Measurements from ENCODE around the gene CRADD.

CRADD gene

GRCh38 chr12:93668919-93669418, 8.2 kb upstream of the CRADD start:
- H3K36me3 ChIP-seq (ENCODE audit: control insufficient read depth in 2 of 2, insufficient read depth in 2 of 2, low read length in 2 of 2) = no peaks in the 10 kb centered on the region
- H3K4me3 ChIP-seq (ENCODE audit: low read length in 2 of 2) = no peak overlapping the region
- H3K27me3 ChIP-seq (ENCODE audit: control insufficient read depth in 2 of 2, insufficient read depth in 2 of 2, low read length in 2 of 2) = no peaks in the 10 kb centered on the region
- H3K4me1 ChIP-seq (ENCODE audit: control insufficient read depth in 2 of 2, insufficient read depth in 2 of 2, low read length in 2 of 2) = no peaks in the 10 kb centered on the region
- no peaks in the 10 kb centered on the region for H3K9me3 ChIP-seq (ENCODE audit: control insufficient read depth in 2 of 2, low read length in 2 of 2)
- H3K27ac ChIP-seq (ENCODE audit: low read depth in 2 of 2, low read length in 2 of 2) = no peak overlapping the region
- no peak overlapping the region for H3K9ac ChIP-seq (ENCODE audit: low read depth in 1 of 2, low read length in 2 of 2)

- no peak overlapping the region for H3K9ac ChIP-seq (ENCODE audit: low read depth in 1 of 2, low read length in 2 of 2)
- no peaks in the 10 kb centered on the region for H3K9me3 ChIP-seq (ENCODE audit: control insufficient read depth in 2 of 2, low read length in 2 of 2)
- no peaks in the 10 kb centered on the region for H3K4me1 ChIP-seq (ENCODE audit: control insufficient read depth in 2 of 2, insufficient read depth in 2 of 2, low read length in 2 of 2)
These were observed 7.7 kb upstream of the CRADD start for GRCh38 chr12:93669452-93669851.

GRCh38 chr12:93670104-93670503, 7.1 kb upstream of the CRADD start:
- Histone ChIP-seq H3K4me3 (ENCODE audit: low read length in 2 of 2) (no peak overlapping the region), H3K36me3 (ENCODE audit: control insufficient read depth in 2 of 2, insufficient read depth in 2 of 2, low read length in 2 of 2) (no peaks in the 10 kb centered on the region), H3K27ac (ENCODE audit: low read depth in 2 of 2, low read length in 2 of 2) (no peak overlapping the region), H3K9me3 (ENCODE audit: control insufficient read depth in 2 of 2, low read length in 2 of 2) (no peaks in the 10 kb centered on the region), H3K27me3 (ENCODE audit: control insufficient read depth in 2 of 2, insufficient read depth in 2 of 2, low read length in 2 of 2) (no peaks in the 10 kb centered on the region), H3K9ac (ENCODE audit: low read depth in 1 of 2, low read length in 2 of 2) (no peak overlapping the region), H3K4me1 (ENCODE audit: control insufficient read depth in 2 of 2, insufficient read depth in 2 of 2, low read length in 2 of 2) (no peaks in the 10 kb centered on the region)

More at GRCh38 chr12:93669452-93669851, 7.7 kb upstream of the CRADD start:
- Histone ChIP-seq H3K36me3 (ENCODE audit: control insufficient read depth in 2 of 2, insufficient read depth in 2 of 2, low read length in 2 of 2) (no peaks in the 10 kb centered on the region), H3K27ac (ENCODE audit: low read depth in 2 of 2, low read length in 2 of 2) (no peak overlapping the region), H3K4me3 (ENCODE audit: low read length in 2 of 2) (no peak overlapping the region), H3K27me3 (ENCODE audit: control insufficient read depth in 2 of 2, insufficient read depth in 2 of 2, low read length in 2 of 2) (no peaks in the 10 kb centered on the region)

GRCh38 chr12:93671044-93671443, 6.1 kb upstream of the CRADD start:
- H3K9ac ChIP-seq (ENCODE audit: low read depth in 1 of 2, low read length in 2 of 2) = no peak overlapping the region
- H3K36me3 ChIP-seq (ENCODE audit: control insufficient read depth in 2 of 2, insufficient read depth in 2 of 2, low read length in 2 of 2) = no peaks in the 10 kb centered on the region
- H3K4me1 ChIP-seq (ENCODE audit: control insufficient read depth in 2 of 2, insufficient read depth in 2 of 2, low read length in 2 of 2) = no peaks in the 10 kb centered on the region
- H3K9me3 ChIP-seq (ENCODE audit: control insufficient read depth in 2 of 2, low read length in 2 of 2) = no peaks in the 10 kb centered on the region
- no peak overlapping the region for H3K4me3 ChIP-seq (ENCODE audit: low read length in 2 of 2)
- no peaks in the 10 kb centered on the region for H3K27me3 ChIP-seq (ENCODE audit: control insufficient read depth in 2 of 2, insufficient read depth in 2 of 2, low read length in 2 of 2)
- H3K27ac ChIP-seq (ENCODE audit: low read depth in 2 of 2, low read length in 2 of 2) = no peak overlapping the region

- Histone ChIP-seq H3K9ac (ENCODE audit: low read depth in 1 of 2, low read length in 2 of 2) (no peak overlapping the region), H3K27ac (ENCODE audit: low read depth in 2 of 2, low read length in 2 of 2) (no peak overlapping the region), H3K9me3 (ENCODE audit: control insufficient read depth in 2 of 2, low read length in 2 of 2) (no peaks in the 10 kb centered on the region), H3K4me1 (ENCODE audit: control insufficient read depth in 2 of 2, insufficient read depth in 2 of 2, low read length in 2 of 2) (peaks cover 6 to 10% of the 10 kb centered on the region in 2 donors), H3K27me3 (ENCODE audit: control insufficient read depth in 2 of 2, insufficient read depth in 2 of 2, low read length in 2 of 2) (no peaks in the 10 kb centered on the region), H3K36me3 (ENCODE audit: control insufficient read depth in 2 of 2, insufficient read depth in 2 of 2, low read length in 2 of 2) (no peaks in the 10 kb centered on the region), H3K4me3 (ENCODE audit: low read length in 2 of 2) (no peak overlapping the region)
These were observed 4.1 kb upstream of the CRADD start for GRCh38 chr12:93673084-93673483.

GRCh38 chr12:93674386-93674785, 2.8 kb upstream of the CRADD start:
- Histone ChIP-seq H3K36me3 (ENCODE audit: control insufficient read depth in 2 of 2, insufficient read depth in 2 of 2, low read length in 2 of 2) (no peaks in the 10 kb centered on the region), H3K9me3 (ENCODE audit: control insufficient read depth in 2 of 2, low read length in 2 of 2) (no peaks in the 10 kb centered on the region), H3K4me1 (ENCODE audit: control insufficient read depth in 2 of 2, insufficient read depth in 2 of 2, low read length in 2 of 2) (peaks cover 8 to 12% of the 10 kb centered on the region in 2 donors), H3K9ac (ENCODE audit: low read depth in 1 of 2, low read length in 2 of 2) (no peak overlapping the region), H3K27ac (ENCODE audit: low read depth in 2 of 2, low read length in 2 of 2) (no peak overlapping the region), H3K4me3 (ENCODE audit: low read length in 2 of 2) (no peak overlapping the region), H3K27me3 (ENCODE audit: control insufficient read depth in 2 of 2, insufficient read depth in 2 of 2, low read length in 2 of 2) (no peaks in the 10 kb centered on the region)

GRCh38 chr12:93676408-93677194, 574 bp upstream of the CRADD start:
- Histone ChIP-seq H3K27me3 (ENCODE audit: control insufficient read depth in 2 of 2, insufficient read depth in 2 of 2, low read length in 2 of 2) (no peaks in the 10 kb centered on the region), H3K9me3 (ENCODE audit: control insufficient read depth in 2 of 2, low read length in 2 of 2) (no peaks in the 10 kb centered on the region)

GRCh38 chr12:93678779-93679178, 1.6 kb downstream of the CRADD start:
- Histone ChIP-seq H3K9me3 (ENCODE audit: control insufficient read depth in 2 of 2, low read length in 2 of 2) (no peaks in the 10 kb centered on the region), H3K27me3 (ENCODE audit: control insufficient read depth in 2 of 2, insufficient read depth in 2 of 2, low read length in 2 of 2) (no peaks in the 10 kb centered on the region), H3K36me3 (ENCODE audit: control insufficient read depth in 2 of 2, insufficient read depth in 2 of 2, low read length in 2 of 2) (no peaks in the 10 kb centered on the region), H3K4me3 (ENCODE audit: low read length in 2 of 2) (no peak overlapping the region), H3K9ac (ENCODE audit: low read depth in 1 of 2, low read length in 2 of 2) (no peak overlapping the region), H3K27ac (ENCODE audit: low read depth in 2 of 2, low read length in 2 of 2) (no peak overlapping the region), H3K4me1 (ENCODE audit: control insufficient read depth in 2 of 2, insufficient read depth in 2 of 2, low read length in 2 of 2) (peaks cover 11 to 12% of the 10 kb centered on the region in 2 donors)

More at GRCh38 chr12:93676408-93677194, 574 bp upstream of the CRADD start:
- Histone ChIP-seq H3K4me1 (ENCODE audit: control insufficient read depth in 2 of 2, insufficient read depth in 2 of 2, low read length in 2 of 2) (peaks cover 11 to 12% of the 10 kb centered on the region in 2 donors), H3K4me3 (ENCODE audit: low read length in 2 of 2) (peak overlapping the region; percentile 94 to 97), H3K27ac (ENCODE audit: low read depth in 2 of 2, low read length in 2 of 2) (peak overlapping the region; percentile 99 to 100), H3K9ac (ENCODE audit: low read depth in 1 of 2, low read length in 2 of 2) (peak overlapping the region; percentile 73 to 99), H3K36me3 (ENCODE audit: control insufficient read depth in 2 of 2, insufficient read depth in 2 of 2, low read length in 2 of 2) (no peaks in the 10 kb centered on the region)

- Histone ChIP-seq H3K36me3 (ENCODE audit: control insufficient read depth in 2 of 2, insufficient read depth in 2 of 2, low read length in 2 of 2) (no peaks in the 10 kb centered on the region), H3K9ac (ENCODE audit: low read depth in 1 of 2, low read length in 2 of 2) (no peak overlapping the region), H3K27ac (ENCODE audit: low read depth in 2 of 2, low read length in 2 of 2) (no peak overlapping the region), H3K4me3 (ENCODE audit: low read length in 2 of 2) (no peak overlapping the region), H3K4me1 (ENCODE audit: control insufficient read depth in 2 of 2, insufficient read depth in 2 of 2, low read length in 2 of 2) (peaks cover 11 to 12% of the 10 kb centered on the region in 2 donors), H3K27me3 (ENCODE audit: control insufficient read depth in 2 of 2, insufficient read depth in 2 of 2, low read length in 2 of 2) (no peaks in the 10 kb centered on the region), H3K9me3 (ENCODE audit: control insufficient read depth in 2 of 2, low read length in 2 of 2) (no peaks in the 10 kb centered on the region)
These were observed 2.2 kb downstream of the CRADD start for GRCh38 chr12:93679308-93679925.

GRCh38 chr12:93680006-93680405, 2.8 kb downstream of the CRADD start:
- H3K27ac ChIP-seq (ENCODE audit: low read depth in 2 of 2, low read length in 2 of 2) = no peak overlapping the region
- H3K27me3 ChIP-seq (ENCODE audit: control insufficient read depth in 2 of 2, insufficient read depth in 2 of 2, low read length in 2 of 2) = no peaks in the 10 kb centered on the region
- no peak overlapping the region for H3K9ac ChIP-seq (ENCODE audit: low read depth in 1 of 2, low read length in 2 of 2)
- H3K36me3 ChIP-seq (ENCODE audit: control insufficient read depth in 2 of 2, insufficient read depth in 2 of 2, low read length in 2 of 2) = no peaks in the 10 kb centered on the region
- H3K9me3 ChIP-seq (ENCODE audit: control insufficient read depth in 2 of 2, low read length in 2 of 2) = no peaks in the 10 kb centered on the region
- H3K4me1 ChIP-seq (ENCODE audit: control insufficient read depth in 2 of 2, insufficient read depth in 2 of 2, low read length in 2 of 2) = peaks cover 11 to 12% of the 10 kb centered on the region in 2 donors
- H3K4me3 ChIP-seq (ENCODE audit: low read length in 2 of 2) = no peak overlapping the region

Measured in mucosa of rectum (tissue), 2 donors.